ENCODE data around the gene SDCCAG8.

GRCh38 chr1:243510928-243511327, 255.1 kb downstream of the SDCCAG8 start:
- TF ChIP-seq GATA2 (IDR thresholded peaks at IDR 0.05; ENCODE audit: low read depth, low read length) (no peak), GATA3 (IDR thresholded peaks at IDR 0.05; ENCODE audit: low read depth, low read length) (no peak)

Data from SH-SY5Y (cell line).